HG02623 (cell line): ENCODE data around the gene RMDN2.
"Not testable (repeated sequence)": the region's sequence is repeated elsewhere in the genome, so short reads cannot be mapped to it uniquely, and the experiment has no call there.

Experiments used
- ATAC-seq: cut with Tn5 transposase; IDR thresholded peaks from one replicate; pipeline ENCODE4 v1.9.1; 2021; ENCODE audit warnings: moderate library complexity; ENCODE audit not compliant: unreplicated experiment

RMDN2 gene

GRCh38 chr2:37985333-37985732, 60.2 kb downstream of the RMDN2 start:
- ATAC-seq = no peak

GRCh38 chr2:37987098-37987775, 62.1 kb downstream of the RMDN2 start:
- no peak for ATAC-seq

GRCh38 chr2:37992601-37993000, 67.5 kb downstream of the RMDN2 start:
- no peak for ATAC-seq

- no peak for ATAC-seq
Observed at GRCh38 chr2:37993143-37993542, 68.1 kb downstream of the RMDN2 start.

GRCh38 chr2:37997629-37998028, 72.5 kb downstream of the RMDN2 start:
- no peak for ATAC-seq

GRCh38 chr2:38000485-38001222, 75.6 kb downstream of the RMDN2 start:
- ATAC-seq = no peak

- ATAC-seq = not testable (repeated sequence)
Observed at GRCh38 chr2:38010187-38010586, 85.1 kb downstream of the RMDN2 start.

- no peak for ATAC-seq
Observed at GRCh38 chr2:38010995-38011394, 85.9 kb downstream of the RMDN2 start.

GRCh38 chr2:38013158-38013752, 88.2 kb downstream of the RMDN2 start:
- ATAC-seq = no peak

GRCh38 chr2:38016219-38016618, 91.1 kb downstream of the RMDN2 start:
- no peak for ATAC-seq

- ATAC-seq = no peak
Observed at GRCh38 chr2:38017836-38018235, 92.7 kb downstream of the RMDN2 start.

- not testable (repeated sequence) for ATAC-seq
Observed at GRCh38 chr2:38020359-38021069, 95.4 kb downstream of the RMDN2 start.

GRCh38 chr2:38021589-38021988, 96.5 kb downstream of the RMDN2 start:
- ATAC-seq = no peak

- ATAC-seq = no peak
Observed at GRCh38 chr2:38026846-38027245, 101.8 kb downstream of the RMDN2 start.

GRCh38 chr2:38028829-38029228, 103.7 kb downstream of the RMDN2 start:
- ATAC-seq = no peak

- ATAC-seq = no peak
Observed at GRCh38 chr2:38029512-38029911, 104.4 kb downstream of the RMDN2 start.

- no peak for ATAC-seq
Observed at GRCh38 chr2:38030635-38031355, 105.7 kb downstream of the RMDN2 start.

- no peak for ATAC-seq
Observed at GRCh38 chr2:38032946-38033345, 107.9 kb downstream of the RMDN2 start.

- no peak for ATAC-seq
Observed at GRCh38 chr2:38033646-38034045, 108.6 kb downstream of the RMDN2 start.

GRCh38 chr2:38035968-38036367, 110.9 kb downstream of the RMDN2 start:
- no peak for ATAC-seq

- ATAC-seq = no peak
Observed at GRCh38 chr2:38037325-38037724, 112.2 kb downstream of the RMDN2 start.
